ENCODE data around the gene RAB40B. TPM values are rescaled to one million over a fixed set of nuclear protein-coding genes. Genes with fewer than 3 reads are reported as not detected.

The RAB40B gene
- total RNA-seq, 2 experiments from 2014 or later: 1.6 to 2.0 TPM

GRCh38 chr17:82702231-82702927 lies 3.9 kb upstream of the RAB40B start:
- H3K4me1 ChIP-seq (ENCODE audit: insufficient read depth, low read length): peaks cover 11% of the 10 kb centered on the region
- Mint-ChIP-seq H3K36me3 (ENCODE audit: low read depth) (no peaks in the 10 kb centered on the region), H3K4me3 (no peak overlapping the region), H3K9me3 (no peaks in the 10 kb centered on the region), H3K27me3 (no peaks in the 10 kb centered on the region), H3K27ac (no peak overlapping the region), H3K4me1 (ENCODE audit: low read depth) (peaks cover 10% of the 10 kb centered on the region)
- H3K36me3 ChIP-seq (ENCODE audit: insufficient read depth, low read length): no peaks in the 10 kb centered on the region
- H3K4me3 ChIP-seq (ENCODE audit: low read length): no peak overlapping the region
- POLR2A ChIA-PET: no interaction called here
- DNase-seq (peak in 1 of 14 experiments; percentile 11), ATAC-seq (ENCODE audit: poor library complexity) (no peak)
- H3K27me3 ChIP-seq (ENCODE audit: control insufficient read depth in 1 of 2, insufficient read depth in 2 of 2, low read length in 2 of 2): no peaks in the 10 kb centered on the region
- peaks cover 0 to 2% of the 10 kb centered on the region in 2 experiments for H3K9me3 ChIP-seq (ENCODE audit: control insufficient read depth in 1 of 2, insufficient read depth in 1 of 2, low read length in 2 of 2)
- CTCF ChIA-PET: no interaction called here
- intact Hi-C loops (cut with DNase I, micrococcal nuclease): no loop called here
- no peak for TF ChIP-seq CTCF (IDR thresholded peaks at IDR 0.05)
- no peak overlapping the region for H3K27ac ChIP-seq (ENCODE audit: low read depth in 1 of 2, low read length in 2 of 2)

- no peaks in the 10 kb centered on the region for H3K27me3 Mint-ChIP-seq
- H3K4me1 Mint-ChIP-seq (ENCODE audit: low read depth): peaks cover 10% of the 10 kb centered on the region
- no peaks in the 10 kb centered on the region for H3K36me3 ChIP-seq (ENCODE audit: insufficient read depth, low read length)
- H3K9me3 ChIP-seq (ENCODE audit: control insufficient read depth in 1 of 2, insufficient read depth in 1 of 2, low read length in 2 of 2): peaks cover 3 to 15% of the 10 kb centered on the region in 2 experiments
- ChIA-PET POLR2A (no interaction called here), CTCF (no interaction called here)
- no peak for TF ChIP-seq CTCF (IDR thresholded peaks at IDR 0.05)
- ATAC-seq (ENCODE audit: poor library complexity): no peak
- H3K36me3 Mint-ChIP-seq (ENCODE audit: low read depth): peaks cover 4% of the 10 kb centered on the region
- H3K27ac Mint-ChIP-seq: no peak overlapping the region
- intact Hi-C loops (cut with DNase I, micrococcal nuclease): loop anchor here (1.0 to 5.0 kb wide), 3 partner anchors 17 to 53 kb away; partner anchors contain the start of genes FN3KRP (in 1 of the 2), TBCD (in 1 of the 2) and WDR45B (in 1 of the 2)
- H3K4me3 Mint-ChIP-seq: peak overlapping the region; percentile 90
- H3K27me3 ChIP-seq (ENCODE audit: control insufficient read depth in 1 of 2, insufficient read depth in 2 of 2, low read length in 2 of 2): peaks cover 0 to 6% of the 10 kb centered on the region in 2 experiments
- H3K27ac ChIP-seq (ENCODE audit: low read depth in 1 of 2, low read length in 2 of 2): no peak overlapping the region
- H3K4me3 ChIP-seq (ENCODE audit: low read length): peak overlapping the region; percentile 45
- peaks cover 18% of the 10 kb centered on the region for H3K4me1 ChIP-seq (ENCODE audit: insufficient read depth, low read length)
- DNase-seq: no peak
- H3K9me3 Mint-ChIP-seq: peaks cover 3% of the 10 kb centered on the region
Measured at GRCh38 chr17:82699551-82699950, 1.1 kb upstream of the RAB40B start.

GRCh38 chr17:82698974-82699442 lies 510 bp upstream of the RAB40B start:
- peaks cover 7% of the 10 kb centered on the region for H3K36me3 Mint-ChIP-seq (ENCODE audit: low read depth)
- H3K27me3 Mint-ChIP-seq: no peaks in the 10 kb centered on the region
- H3K36me3 ChIP-seq (ENCODE audit: insufficient read depth, low read length): no peaks in the 10 kb centered on the region
- no peak overlapping the region for H3K27ac ChIP-seq (ENCODE audit: low read depth in 1 of 2, low read length in 2 of 2)
- peaks cover 0 to 6% of the 10 kb centered on the region in 2 experiments for H3K27me3 ChIP-seq (ENCODE audit: control insufficient read depth in 1 of 2, insufficient read depth in 2 of 2, low read length in 2 of 2)
- no peak for TF ChIP-seq CTCF (IDR thresholded peaks at IDR 0.05)
- H3K27ac Mint-ChIP-seq: peak overlapping the region; percentile 21
- POLR2A ChIA-PET: no interaction called here
- H3K4me3 ChIP-seq (ENCODE audit: low read length): peak overlapping the region; percentile 45
- peaks cover 7 to 19% of the 10 kb centered on the region in 2 experiments for H3K9me3 ChIP-seq (ENCODE audit: control insufficient read depth in 1 of 2, insufficient read depth in 1 of 2, low read length in 2 of 2)
- H3K4me3 Mint-ChIP-seq: peak overlapping the region; percentile 90
- H3K4me1 ChIP-seq (ENCODE audit: insufficient read depth, low read length): peaks cover 18% of the 10 kb centered on the region
- ATAC-seq (ENCODE audit: poor library complexity) (no peak), DNase-seq (no peak)
- intact Hi-C loops (cut with DNase I, micrococcal nuclease): loop anchor here (1.0 to 5.0 kb wide), 4 partner anchors 17 to 53 kb away; partner anchors contain the start of genes FN3KRP (in 2 of the 2), TBCD (in 2 of the 2) and WDR45B (in 1 of the 2)
- H3K9me3 Mint-ChIP-seq: peaks cover 5% of the 10 kb centered on the region
- CTCF ChIA-PET: no interaction called here
- peaks cover 10% of the 10 kb centered on the region for H3K4me1 Mint-ChIP-seq (ENCODE audit: low read depth)
